H1 (cell line): Measurements from ENCODE around the gene MAPK11. TPM values are rescaled to one million over a fixed set of nuclear protein-coding genes. Genes with fewer than 3 reads are reported as not detected.

Experiments used
- CTCF ChIA-PET: fragments of 300-600 bp; sonication (Branson Sonifier 250); formaldehyde crosslinking; loops from one replicate; lab custom pipeline; 2021; ENCODE audit not compliant: partially characterized antibody; lab: Charles Lee
- POLR2A ChIA-PET: fragments of 300-600 bp; sonication (Branson Sonifier 250); formaldehyde crosslinking; loops from one replicate; lab custom pipeline; 2021; ENCODE audit warnings: inconsistent platforms; ENCODE audit not compliant: partially characterized antibody; lab: Charles Lee
- DNase-seq, 2 experiments: peaks; one replicate each; pipeline versions ENCODE4 v3.0.0 to v3.0.0-alpha.2; 2010 to 2022; ENCODE audit warnings: low spot score in 2 of 2, low read depth in 1 of 2, mixed read lengths in 1 of 2
- FAIRE-seq: peaks from 2 replicates; lab custom pipeline; 2011; peaks lifted over from hg19 to GRCh38; lab: Jason Lieb, UNC
- H2AFZ ChIP-seq: 2 replicates; pipeline ENCODE4 v1.8.1; 2012; ENCODE audit warnings: low read length, inconsistent platforms
- H2AK5ac ChIP-seq: 2 replicates; pipeline ENCODE4 v1.6.1; 2013; ENCODE audit warnings: low read depth, low read length
- H2BK120ac ChIP-seq: replicated peaks from 2 replicates; pipeline ENCODE3; 2013; ENCODE audit warnings: low read depth, low read length, inconsistent platforms
- H2BK12ac ChIP-seq: 2 replicates; pipeline ENCODE4 v1.6.1; 2013; ENCODE audit warnings: low read depth, low read length
- H2BK15ac ChIP-seq: 2 replicates; pipeline ENCODE4 v1.6.1; 2013; ENCODE audit warnings: low read length
- H2BK20ac ChIP-seq: 2 replicates; pipeline ENCODE4 v1.6.1; 2013; ENCODE audit warnings: low read length
- H2BK5ac ChIP-seq: 2 replicates; pipeline ENCODE4 v1.6.1; 2013; ENCODE audit warnings: low read depth, low read length
- H3K14ac ChIP-seq: 2 replicates; pipeline ENCODE4 v1.6.1; 2013; ENCODE audit warnings: inconsistent platforms; ENCODE audit not compliant: insufficient read length
- H3K18ac ChIP-seq: 2 replicates; pipeline ENCODE4 v1.6.1; 2013; ENCODE audit warnings: low read length; ENCODE audit errors: extremely low read depth
- H3K23ac ChIP-seq: 2 replicates; pipeline ENCODE4 v1.6.1; 2013; ENCODE audit warnings: inconsistent platforms; ENCODE audit not compliant: insufficient read length
- H3K23me2 ChIP-seq: 2 replicates; pipeline ENCODE4 v1.6.1; 2013; ENCODE audit warnings: low read depth, low read length
- H3K27ac ChIP-seq: 2 replicates; pipeline ENCODE4 v1.6.1; 2011; ENCODE audit warnings: low read depth, low read length, inconsistent platforms
- H3K27me3 ChIP-seq, 4 experiments: replicated peaks in 1 of 4; 1 replicate in 1 of 4; 2 replicates in 3 of 4; pipeline versions ENCODE4 v1.6.1 to v1.8.1; 2011 to 2013; ENCODE audit warnings: low read length in 3 of 4, mild to moderate bottlenecking in 3 of 4, inconsistent platforms in 2 of 4, mixed read lengths in 2 of 4, moderate library complexity in 1 of 4; ENCODE audit not compliant: control insufficient read depth in 3 of 4, insufficient read depth in 3 of 4; ENCODE audit errors: extremely low read depth in 1 of 4
- H3K36me3 ChIP-seq, 4 experiments: 2 replicates each; pipeline versions ENCODE4 v1.6.1 to v1.8.1; 2011 to 2013; ENCODE audit warnings: mild to moderate bottlenecking in 4 of 4, low read length in 3 of 4, moderate library complexity in 2 of 4, control low read depth in 1 of 4, inconsistent platforms in 1 of 4; ENCODE audit not compliant: insufficient read depth in 4 of 4, control insufficient read depth in 2 of 4
- H3K4ac ChIP-seq: replicated peaks from 2 replicates; pipeline ENCODE3; 2013; ENCODE audit warnings: low read length, low read depth, mixed read lengths, inconsistent platforms; ENCODE audit not compliant: insufficient read length
- H3K4me1 ChIP-seq, 4 experiments: replicated peaks in 1 of 4; 1 replicate in 1 of 4; 2 replicates in 3 of 4; pipeline versions ENCODE4 v1.6.1 to v1.8.1; 2011 to 2013; ENCODE audit warnings: low read length in 3 of 4, inconsistent platforms in 2 of 4, mixed read lengths in 1 of 4; ENCODE audit not compliant: insufficient read depth in 4 of 4, control insufficient read depth in 3 of 4
- H3K4me2 ChIP-seq, 2 experiments: 2 replicates each; pipeline versions ENCODE4 v1.6.1 to v1.8.1; 2011 to 2013; ENCODE audit warnings: low read depth in 2 of 2, low read length in 2 of 2, control low read depth in 1 of 2, inconsistent platforms in 1 of 2, mild to moderate bottlenecking in 1 of 2; ENCODE audit not compliant: insufficient read depth in 1 of 2
- H3K4me3 ChIP-seq, 4 experiments: fragments of 200-600, 300-600 bp in 1 of 4; sonication (generic), shearing (Covaris generic), sonication (Bioruptor Twin) in 1 of 4; 2 replicates each; pipeline versions ENCODE4 v1.5.1 to v1.8.1; 2011 to 2016; ENCODE audit warnings: low read length in 4 of 4, low read depth in 3 of 4, control low read depth in 2 of 4, inconsistent platforms in 2 of 4, mild to moderate bottlenecking in 2 of 4, mixed read lengths in 1 of 4, moderate library complexity in 1 of 4; ENCODE audit not compliant: insufficient read depth in 2 of 4; ENCODE audit errors: extremely low read depth in 1 of 4
- H3K56ac ChIP-seq: replicated peaks from 2 replicates; pipeline ENCODE3; 2013; ENCODE audit warnings: low read depth, mild to moderate bottlenecking, mixed read lengths, low read length, inconsistent platforms; ENCODE audit not compliant: insufficient read length
- H3K79me1 ChIP-seq: 2 replicates; pipeline ENCODE4 v1.6.1; 2013; ENCODE audit warnings: low read depth, low read length, control low read depth
- H3K79me2 ChIP-seq, 2 experiments: 2 replicates each; pipeline versions ENCODE4 v1.6.1 to v1.8.1; 2012 to 2013; ENCODE audit warnings: low read length in 2 of 2, mild to moderate bottlenecking in 2 of 2, inconsistent platforms in 1 of 2; ENCODE audit not compliant: insufficient read depth in 2 of 2, control insufficient read depth in 1 of 2
- H3K9ac ChIP-seq, 4 experiments: replicated peaks in 1 of 4; 1 replicate in 1 of 4; 2 replicates in 3 of 4; pipeline versions ENCODE4 v1.6.1 to v1.8.1; 2011 to 2013; ENCODE audit warnings: low read depth in 3 of 4, low read length in 3 of 4, control low read depth in 2 of 4, mild to moderate bottlenecking in 2 of 4, moderate library complexity in 2 of 4, inconsistent platforms in 1 of 4; ENCODE audit errors: extremely low read depth in 1 of 4
- H3K9me3 ChIP-seq, 2 experiments: 2 replicates each; pipeline versions ENCODE4 v1.6.1 to v1.8.1; 2012 to 2013; ENCODE audit warnings: mild to moderate bottlenecking in 2 of 2, moderate library complexity in 2 of 2, control low read depth in 1 of 2, inconsistent platforms in 1 of 2, low read depth in 1 of 2, low read length in 1 of 2, mixed read lengths in 1 of 2; ENCODE audit not compliant: insufficient read depth in 2 of 2
- H4K20me1 ChIP-seq, 2 experiments: replicated peaks in 1 of 2; 2 replicates each; pipeline versions ENCODE3 to v1.8.1; 2011 to 2013; ENCODE audit warnings: inconsistent platforms in 2 of 2, low read length in 2 of 2, mild to moderate bottlenecking in 1 of 2; ENCODE audit not compliant: insufficient read depth in 2 of 2, control insufficient read depth in 1 of 2
- H4K5ac ChIP-seq: 2 replicates; pipeline ENCODE4 v1.6.1; 2013; ENCODE audit warnings: low read length, low read depth, mixed read lengths, inconsistent platforms; ENCODE audit not compliant: insufficient read length
- H4K8ac ChIP-seq: 2 replicates; pipeline ENCODE4 v1.8.0; 2013; ENCODE audit warnings: mild to moderate bottlenecking, moderate library complexity, low read length, inconsistent platforms; ENCODE audit not compliant: insufficient read depth; ENCODE audit errors: extremely low read depth
- H4K91ac ChIP-seq: replicated peaks from 2 replicates; pipeline ENCODE3; 2013; ENCODE audit warnings: low read length, mixed read lengths, inconsistent platforms; ENCODE audit not compliant: insufficient read length
- ATF2 ChIP-seq: IDR thresholded peaks from 2 replicates; pipeline ENCODE4 v1.6.1; 2012; ENCODE audit warnings: low read length, inconsistent platforms
- BRCA1 ChIP-seq: IDR thresholded peaks from 2 replicates; pipeline ENCODE4 v1.6.1; 2012; ENCODE audit warnings: low read depth, low read length, improper control_type of control experiment
- CHD2 ChIP-seq: IDR thresholded peaks from 2 replicates; pipeline ENCODE4 v1.6.1; 2012; ENCODE audit warnings: low read length, improper control_type of control experiment
- CREB1 ChIP-seq: IDR thresholded peaks from 2 replicates; pipeline ENCODE4 v1.6.1; 2012; ENCODE audit warnings: inconsistent platforms
- EGR1 ChIP-seq: IDR thresholded peaks from 2 replicates; pipeline ENCODE4 v1.6.1; 2011; ENCODE audit warnings: low read depth, low read length, borderline replicate concordance
- EZH2 ChIP-seq: fragments of 200-600 bp; sonication (generic); IDR thresholded peaks from 2 replicates; pipeline ENCODE4 v1.7.1; 2012; ENCODE audit warnings: low read depth, mild to moderate bottlenecking, moderate library complexity, low read length, inconsistent platforms; ENCODE audit not compliant: severe bottlenecking
- PHF8 ChIP-seq: fragments of 200-600 bp; sonication (generic); conservative IDR thresholded peaks from 2 replicates; pipeline ENCODE4 v1.7.1; 2012; ENCODE audit warnings: low read depth, mild to moderate bottlenecking, inconsistent platforms, low read length, moderate library complexity
- RAD21 ChIP-seq, 2 experiments: IDR thresholded peaks in 1 of 2; conservative IDR thresholded peaks in 1 of 2; 2 replicates each; pipeline ENCODE4 v1.6.1; 2011; ENCODE audit warnings: low read depth in 2 of 2, low read length in 2 of 2, improper control_type of control experiment in 1 of 2, inconsistent platforms in 1 of 2, mild to moderate bottlenecking in 1 of 2, moderate library complexity in 1 of 2
- RFX5 ChIP-seq: IDR thresholded peaks from 2 replicates; pipeline ENCODE4 v1.6.1; 2011; ENCODE audit warnings: low read depth, low read length, improper control_type of control experiment, borderline replicate concordance
- SP2 ChIP-seq: IDR thresholded peaks from 2 replicates; pipeline ENCODE4 v1.6.1; 2012; ENCODE audit warnings: mild to moderate bottlenecking, low read length, inconsistent platforms
- SP4 ChIP-seq: IDR thresholded peaks from 2 replicates; pipeline ENCODE4 v1.6.1; 2012; ENCODE audit warnings: low read length, inconsistent platforms
- WGBS, 2 experiments: shearing (Covaris generic) in 1 of 2; methylation state at CpG; one replicate each; pipeline versions ENCODE4 v1.1.6 to v1.1.7; 2013 to 2015; ENCODE audit warnings: low lambda C conversion rate in 2 of 2, mixed read lengths in 2 of 2, inconsistent platforms in 1 of 2, low coverage in 1 of 2, missing lambda C conversion rate in 1 of 2; ENCODE audit not compliant: insufficient replicate concordance in 2 of 2, insufficient coverage in 1 of 2, insufficient read length in 1 of 2; ENCODE audit errors: extremely low coverage in 1 of 2, missing lambda C conversion rate in 1 of 2; 5-methylcytosine and 5-hydroxymethylcytosine counted together
- polyA plus RNA-seq, 7 experiments: library from polyadenylated mRNA; depleted of rRNA in 3 of 7; stranded (reverse) in 5 of 7; unstranded in 2 of 7; fragments of >200 nt in 5 of 7; fragments of 200-250 nt in 2 of 7; gene quantifications; 1 replicate in 5 of 7; 2 replicates in 1 of 7; 4 replicates in 1 of 7; pipeline versions ENCODE4 v1.2.1 to v1.2.3, GENCODE V29; 2011 to 2013; ENCODE audit warnings: missing spikeins in 2 of 7, mixed read lengths in 2 of 7
- total RNA-seq: library from RNA; stranded (reverse); fragmentation: NEBNext Ultra II Directional; extraction: Animal tissue kit (Norgen Biotek cat#: 25700); gene quantifications from 2 replicates; pipeline ENCODE4 v1.2.1, GENCODE V29; 2021

Gene MAPK11
- total and polyA plus RNA-seq, 2 of the 8 experiments (the other 6 are each of a cell fraction or from before 2014, with no cell fraction given), result 0.70 to 1.5 TPM

- Histone ChIP-seq H3K36me3 (peaks cover under 1 to 15% (median 6%) of the 10 kb centered on the region in 4 experiments; a peak in 7 of 8 replicates), H3K23ac (no peak overlapping the region), H2BK20ac (no peak overlapping the region), H3K9me3 (no peaks in the 10 kb centered on the region), H3K18ac (no peak overlapping the region), H2BK5ac (no peak overlapping the region), H3K23me2 (no peaks in the 10 kb centered on the region), H3K4me1 (no peaks in the 10 kb centered on the region), H2BK15ac (no peak overlapping the region), H3K27ac (no peak overlapping the region), H2BK12ac (no peak overlapping the region), H4K8ac (no peak overlapping the region), H3K27me3 (no peaks in the 10 kb centered on the region), H4K20me1 (peaks cover 0 to 14% of the 10 kb centered on the region in 2 experiments), H3K4me3 (no peak overlapping the region), H4K5ac (no peak overlapping the region), H3K9ac (no peak overlapping the region), H2AFZ (no peak overlapping the region), H3K79me1 (0 out of 2 replicates have a peak, but pooled peaks cover 4% of the 10 kb centered on the region), H2AK5ac (no peak overlapping the region), H4K91ac (no peak overlapping the region), H3K79me2 (no peaks in the 10 kb centered on the region), H3K14ac (no peak overlapping the region), H3K4me2 (no peak overlapping the region), H3K4ac (no peak overlapping the region), H2BK120ac (no peak overlapping the region), H3K56ac (no peak overlapping the region)
- WGBS, 2 experiments, result 97% methylated on average over 20 of the region's 31 CpGs; no CpG with 5 or more reads in 1 of the 2 experiments
- POLR2A ChIA-PET, result interaction anchor here (0.6 kb wide), 1 partner anchor 266 kb away, joined by 4 read pairs; no protein-coding TSS in a partner anchor
- CTCF ChIA-PET, result interaction anchor here (9.2 kb wide), 1 partner anchor 14 kb away, joined by 77 read pairs; no protein-coding TSS in a partner anchor
- FAIRE-seq (no peak), DNase-seq (no peak)
- TF ChIP-seq SP2 (no peak), SP4 (no peak), RAD21 (IDR thresholded peaks at IDR 0.05 in 1 of 2, conservative IDR thresholded peaks at IDR 0.05 in 1 of 2; ENCODE audit: low read depth in 2 of 2, low read length in 2 of 2) (no peak), ATF2 (no peak), CREB1 (no peak), RFX5 (no peak), CHD2 (no peak), PHF8 (no peak), EGR1 (no peak), EZH2 (no peak), BRCA1 (no peak)
Observed at GRCh38 chr22:50226063-50226874, 43.9 kb downstream of the MAPK11 start.
